Stimulated activated CD4-positive, alpha-beta T cell treated with anti-CD3 and anti-CD28 coated beads, Interleukin-4, amount 100 ng/mL, for 24 hours (primary cell): ENCODE results near the gene FOXP1.

Source experiments
- DNase-seq: peaks from one replicate; pipeline ENCODE4 v3.0.0-alpha.2; 2020

The FOXP1 gene

GRCh38 chr3:71317749-71318457 lies 265.6 kb downstream of the FOXP1 start:
- no peak for DNase-seq

- no peak for DNase-seq
These were observed 266.4 kb downstream of the FOXP1 start for GRCh38 chr3:71317140-71317539.

- no peak for DNase-seq
These were observed 267.3 kb downstream of the FOXP1 start for GRCh38 chr3:71316066-71316777.

GRCh38 chr3:71315431-71315830 lies 268.1 kb downstream of the FOXP1 start:
- DNase-seq, result no peak

- no peak for DNase-seq
These were observed 269.7 kb downstream of the FOXP1 start for GRCh38 chr3:71313844-71314243.

GRCh38 chr3:71312461-71312860 lies 271.1 kb downstream of the FOXP1 start:
- DNase-seq, result no peak

GRCh38 chr3:71311661-71312046 lies 271.9 kb downstream of the FOXP1 start:
- no peak for DNase-seq

- no peak for DNase-seq
These were observed 272.4 kb downstream of the FOXP1 start for GRCh38 chr3:71310980-71311660.

GRCh38 chr3:71310359-71310979 lies 273.1 kb downstream of the FOXP1 start:
- DNase-seq, result no peak

GRCh38 chr3:71309886-71310285 lies 273.6 kb downstream of the FOXP1 start:
- DNase-seq, result no peak

- DNase-seq, result peak; percentile 59
These were observed 274.2 kb downstream of the FOXP1 start for GRCh38 chr3:71309342-71309741.

- no peak for DNase-seq
These were observed 274.7 kb downstream of the FOXP1 start for GRCh38 chr3:71308836-71309235.

GRCh38 chr3:71307991-71308697 lies 275.4 kb downstream of the FOXP1 start:
- no peak for DNase-seq

- peak; percentile 48 for DNase-seq
These were observed 278.0 kb downstream of the FOXP1 start for GRCh38 chr3:71305231-71306206.

- peak; percentile 49 for DNase-seq
These were observed 278.8 kb downstream of the FOXP1 start for GRCh38 chr3:71304684-71305083.

GRCh38 chr3:71304247-71304646 lies 279.3 kb downstream of the FOXP1 start:
- no peak for DNase-seq

- peak; percentile 25 for DNase-seq
These were observed 279.8 kb downstream of the FOXP1 start for GRCh38 chr3:71303627-71304200.

GRCh38 chr3:71302604-71303003 lies 280.9 kb downstream of the FOXP1 start:
- peak; percentile 22 for DNase-seq

GRCh38 chr3:71300951-71301393 lies 282.6 kb downstream of the FOXP1 start:
- peak; percentile 70 for DNase-seq

- peak; percentile 38 for DNase-seq
These were observed 284.4 kb downstream of the FOXP1 start for GRCh38 chr3:71299160-71299559.

- DNase-seq, result no peak
These were observed 288.6 kb downstream of the FOXP1 start for GRCh38 chr3:71294919-71295318.
